Measurements from ENCODE around the gene TIMP2. TPM values are rescaled to one million over a fixed set of nuclear protein-coding genes. Genes with fewer than 3 reads are reported as not detected.

Gene TIMP2
- polyA plus RNA-seq, 2 of the 4 experiments (the other 2 are of a cell fraction): 68.1 to 166 TPM

DNA sequence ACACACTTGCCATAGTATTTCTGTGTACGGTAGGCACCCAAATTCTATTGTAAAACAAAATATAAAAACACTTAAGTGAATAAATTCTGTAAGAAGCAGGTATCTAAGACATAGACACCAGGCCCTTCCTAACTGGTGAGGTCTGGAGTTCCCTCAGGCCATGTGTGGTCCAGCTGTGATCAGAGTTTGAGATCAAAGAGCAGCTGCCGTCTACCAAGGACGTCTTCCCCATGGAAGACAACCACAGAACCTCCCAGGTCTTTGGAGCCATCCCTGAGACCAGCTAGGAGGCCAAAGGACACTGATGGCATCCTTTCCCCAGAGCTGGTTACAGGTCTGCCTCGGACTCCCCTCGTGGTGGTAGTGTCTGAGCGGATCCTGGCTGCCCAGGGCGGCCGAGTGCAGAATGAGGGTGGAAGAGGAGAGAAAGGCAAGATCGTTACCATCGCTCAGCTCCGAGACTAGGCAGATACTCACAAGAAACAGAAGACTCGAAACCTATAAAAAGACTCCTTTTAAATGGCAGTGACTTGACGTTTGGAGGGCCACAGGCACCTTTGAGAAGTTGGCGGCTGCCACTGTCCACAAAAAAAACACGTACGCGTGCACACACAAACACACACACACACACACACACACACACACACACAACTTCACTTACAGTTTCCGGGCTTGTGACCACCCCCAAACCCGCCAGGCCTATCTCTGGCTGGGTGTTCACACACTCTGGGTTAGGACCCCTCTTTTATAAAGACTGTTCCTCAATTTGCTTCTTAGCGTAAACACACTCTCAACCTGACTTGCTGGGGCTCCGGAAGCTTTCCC, 7.5 kb downstream of the TIMP2 start:
- ATAC-seq: no peak
- CTCF ChIA-PET: interaction anchor here (0.7 to 4.1 kb wide), 7 partner anchors 10 to 165 kb away, joined by 3 to 27 read pairs (median 3); no protein-coding TSS in a partner anchor

DNA sequence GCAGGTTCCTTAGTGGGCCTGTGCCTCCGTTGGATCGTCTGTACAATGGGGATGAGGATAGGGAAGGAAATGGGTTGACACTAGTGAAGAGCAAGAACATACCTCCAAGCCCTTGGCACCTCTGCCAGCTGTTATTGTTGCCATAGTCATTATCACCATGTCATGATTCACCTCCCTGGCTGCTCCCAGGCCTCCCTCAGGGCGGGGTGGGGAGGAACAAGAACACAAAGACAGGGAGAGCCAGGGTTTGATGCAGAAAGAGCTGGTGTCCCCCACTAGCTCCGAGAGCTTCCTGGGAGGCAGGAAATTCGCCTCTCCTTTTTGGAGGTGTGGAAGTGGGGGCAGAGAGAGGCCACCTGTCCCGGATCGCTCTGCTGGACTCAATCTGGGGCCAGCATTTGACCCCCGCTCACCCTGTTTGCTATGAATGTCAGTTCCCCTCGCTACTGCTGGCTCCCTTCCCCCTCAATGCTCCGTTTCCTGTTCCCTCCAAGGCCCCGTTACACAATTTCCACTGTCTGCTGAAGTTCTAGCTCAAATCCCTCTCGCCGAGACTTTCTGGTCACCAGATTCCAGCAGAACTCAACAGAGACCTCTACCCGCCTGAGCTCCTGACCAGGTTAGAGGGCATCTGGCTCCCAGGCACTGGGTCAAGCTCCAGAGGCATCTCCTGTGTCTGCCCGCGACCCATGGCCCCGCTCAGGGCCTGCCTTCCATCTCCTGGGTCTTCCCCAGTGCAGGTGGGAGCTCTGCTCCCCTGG, 9.1 kb downstream of the TIMP2 start:
- ChIA-PET POLR2A (no interaction called here), CTCF (interaction anchor here (1.2 to 4.1 kb wide), 8 partner anchors 12 to 77 kb away, joined by 3 to 27 read pairs (median 5); no protein-coding TSS in a partner anchor)
- Histone ChIP-seq H3K9me3 (no peaks in the 10 kb centered on the region), H3K4me3 (0 out of 3 replicates have a peak overlapping the region, but pooled peaks have one; percentile 16), H3K4me2 (peak overlapping the region; percentile 70), H3K4me1 (peaks cover 49% of the 10 kb centered on the region), H3K27ac (peak overlapping the region; percentile 73 to 77)
- DNase-seq (ENCODE audit: low read depth in 1 of 2, low spot score in 1 of 2) (peak; percentile 50 to 74), ATAC-seq (peak; percentile 66 to 72), FAIRE-seq (no peak)
- WGBS (ENCODE audit: missing lambda C conversion rate): 73% methylated on average over 17 of the region's 17 CpGs
- TF ChIP-seq TP53 (CRISPR knock-in tag; IDR thresholded peaks at IDR 0.05): no peak
- TF ChIP-seq NPAS2 (CRISPR knock-in tag; IDR thresholded peaks at IDR 0.05; ENCODE audit: borderline replicate concordance): no peak
- TF ChIP-seq, protein P1, sequence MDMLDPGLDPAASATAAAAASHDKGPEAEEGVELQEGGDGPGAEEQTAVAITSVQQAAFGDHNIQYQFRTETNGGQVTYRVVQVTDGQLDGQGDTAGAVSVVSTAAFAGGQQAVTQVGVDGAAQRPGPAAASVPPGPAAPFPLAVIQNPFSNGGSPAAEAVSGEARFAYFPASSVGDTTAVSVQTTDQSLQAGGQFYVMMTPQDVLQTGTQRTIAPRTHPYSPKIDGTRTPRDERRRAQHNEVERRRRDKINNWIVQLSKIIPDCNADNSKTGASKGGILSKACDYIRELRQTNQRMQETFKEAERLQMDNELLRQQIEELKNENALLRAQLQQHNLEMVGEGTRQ (IDR thresholded peaks at IDR 0.05): no peak
- TF ChIP-seq RARB (CRISPR knock-in tag; IDR thresholded peaks at IDR 0.05): no peak
- TF ChIP-seq CBX8 (IDR thresholded peaks at IDR 0.05): no peak
- TF ChIP-seq, protein P2, sequence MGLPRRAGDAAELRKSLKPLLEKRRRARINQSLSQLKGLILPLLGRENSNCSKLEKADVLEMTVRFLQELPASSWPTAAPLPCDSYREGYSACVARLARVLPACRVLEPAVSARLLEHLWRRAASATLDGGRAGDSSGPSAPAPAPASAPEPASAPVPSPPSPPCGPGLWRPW (IDR thresholded peaks at IDR 0.05): no peak
- TF ChIP-seq ESRRA (IDR thresholded peaks at IDR 0.05; ENCODE audit: borderline replicate concordance, low read length): no peak
- TF ChIP-seq, protein P3, sequence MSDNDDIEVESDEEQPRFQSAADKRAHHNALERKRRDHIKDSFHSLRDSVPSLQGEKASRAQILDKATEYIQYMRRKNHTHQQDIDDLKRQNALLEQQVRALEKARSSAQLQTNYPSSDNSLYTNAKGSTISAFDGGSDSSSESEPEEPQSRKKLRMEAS (IDR thresholded peaks at IDR 0.05): 0 out of 2 replicates have a peak, but pooled peaks have one; percentile 27
- no peak for TF ChIP-seq ZFP36 (IDR thresholded peaks at IDR 0.05; ENCODE audit: borderline replicate concordance, partially characterized antibody)
- no peak for TF ChIP-seq KDM5A (IDR thresholded peaks at IDR 0.05)
- no peak for TF ChIP-seq E2F6 (IDR thresholded peaks at IDR 0.05; ENCODE audit: borderline replicate concordance, low read depth)
- TF ChIP-seq NFE2L2 (conservative IDR thresholded peaks at IDR 0.05; ENCODE audit: low read length): no peak
- no peak for TF ChIP-seq ZNF302 (CRISPR knock-in tag; IDR thresholded peaks at IDR 0.05)
- TF ChIP-seq RAD21 (conservative IDR thresholded peaks at IDR 0.05 in 1 of 2, IDR thresholded peaks at IDR 0.05 in 1 of 2): no peak
- no peak for TF ChIP-seq HOXB5 (CRISPR knock-in tag; IDR thresholded peaks at IDR 0.05)
- TF ChIP-seq MYC (IDR thresholded peaks at IDR 0.05; ENCODE audit: borderline replicate concordance, low read length): no peak

More for the DNA sequence above, 7.5 kb downstream of the TIMP2 start:
- no peak for FAIRE-seq
- POLR2A ChIA-PET: no interaction called here
- TF ChIP-seq TP53 (CRISPR knock-in tag; IDR thresholded peaks at IDR 0.05) (no peak), SMC3 (IDR thresholded peaks at IDR 0.05) (no peak), FOSB (CRISPR knock-in tag; IDR thresholded peaks at IDR 0.05) (no peak), HOXA7 (CRISPR knock-in tag; IDR thresholded peaks at IDR 0.05) (no peak), ZFP36 (IDR thresholded peaks at IDR 0.05; ENCODE audit: borderline replicate concordance, partially characterized antibody) (no peak), FOSL2 (IDR thresholded peaks at IDR 0.05) (no peak), FOSL2 (CRISPR knock-in tag; IDR thresholded peaks at IDR 0.05) (no peak), RARB (CRISPR knock-in tag; IDR thresholded peaks at IDR 0.05) (no peak), CBX2 (IDR thresholded peaks at IDR 0.05; ENCODE audit: borderline replicate concordance, low read depth) (no peak), POLR2A (IDR thresholded peaks at IDR 0.05; ENCODE audit: low read length) (no peak), CHD4 (IDR thresholded peaks at IDR 0.05; ENCODE audit: borderline replicate concordance) (no peak), NFE2L2 (conservative IDR thresholded peaks at IDR 0.05; ENCODE audit: low read length) (no peak), SREBF2 (IDR thresholded peaks at IDR 0.05) (no peak)
- TF ChIP-seq, protein P4, sequence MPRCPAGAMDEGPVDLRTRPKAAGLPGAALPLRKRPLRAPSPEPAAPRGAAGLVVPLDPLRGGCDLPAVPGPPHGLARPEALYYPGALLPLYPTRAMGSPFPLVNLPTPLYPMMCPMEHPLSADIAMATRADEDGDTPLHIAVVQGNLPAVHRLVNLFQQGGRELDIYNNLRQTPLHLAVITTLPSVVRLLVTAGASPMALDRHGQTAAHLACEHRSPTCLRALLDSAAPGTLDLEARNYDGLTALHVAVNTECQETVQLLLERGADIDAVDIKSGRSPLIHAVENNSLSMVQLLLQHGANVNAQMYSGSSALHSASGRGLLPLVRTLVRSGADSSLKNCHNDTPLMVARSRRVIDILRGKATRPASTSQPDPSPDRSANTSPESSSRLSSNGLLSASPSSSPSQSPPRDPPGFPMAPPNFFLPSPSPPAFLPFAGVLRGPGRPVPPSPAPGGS (IDR thresholded peaks at IDR 0.05): no peak
- TF ChIP-seq, protein P5, sequence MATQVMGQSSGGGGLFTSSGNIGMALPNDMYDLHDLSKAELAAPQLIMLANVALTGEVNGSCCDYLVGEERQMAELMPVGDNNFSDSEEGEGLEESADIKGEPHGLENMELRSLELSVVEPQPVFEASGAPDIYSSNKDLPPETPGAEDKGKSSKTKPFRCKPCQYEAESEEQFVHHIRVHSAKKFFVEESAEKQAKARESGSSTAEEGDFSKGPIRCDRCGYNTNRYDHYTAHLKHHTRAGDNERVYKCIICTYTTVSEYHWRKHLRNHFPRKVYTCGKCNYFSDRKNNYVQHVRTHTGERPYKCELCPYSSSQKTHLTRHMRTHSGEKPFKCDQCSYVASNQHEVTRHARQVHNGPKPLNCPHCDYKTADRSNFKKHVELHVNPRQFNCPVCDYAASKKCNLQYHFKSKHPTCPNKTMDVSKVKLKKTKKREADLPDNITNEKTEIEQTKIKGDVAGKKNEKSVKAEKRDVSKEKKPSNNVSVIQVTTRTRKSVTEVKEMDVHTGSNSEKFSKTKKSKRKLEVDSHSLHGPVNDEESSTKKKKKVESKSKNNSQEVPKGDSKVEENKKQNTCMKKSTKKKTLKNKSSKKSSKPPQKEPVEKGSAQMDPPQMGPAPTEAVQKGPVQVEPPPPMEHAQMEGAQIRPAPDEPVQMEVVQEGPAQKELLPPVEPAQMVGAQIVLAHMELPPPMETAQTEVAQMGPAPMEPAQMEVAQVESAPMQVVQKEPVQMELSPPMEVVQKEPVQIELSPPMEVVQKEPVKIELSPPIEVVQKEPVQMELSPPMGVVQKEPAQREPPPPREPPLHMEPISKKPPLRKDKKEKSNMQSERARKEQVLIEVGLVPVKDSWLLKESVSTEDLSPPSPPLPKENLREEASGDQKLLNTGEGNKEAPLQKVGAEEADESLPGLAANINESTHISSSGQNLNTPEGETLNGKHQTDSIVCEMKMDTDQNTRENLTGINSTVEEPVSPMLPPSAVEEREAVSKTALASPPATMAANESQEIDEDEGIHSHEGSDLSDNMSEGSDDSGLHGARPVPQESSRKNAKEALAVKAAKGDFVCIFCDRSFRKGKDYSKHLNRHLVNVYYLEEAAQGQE (IDR thresholded peaks at IDR 0.05): no peak
- TF ChIP-seq, protein P1 (IDR thresholded peaks at IDR 0.05): no peak
- Histone ChIP-seq H3K9me3 (no peaks in the 10 kb centered on the region), H3K4me2 (no peak overlapping the region), H3K4me1 (peaks cover 61% of the 10 kb centered on the region), H3K4me3 (no peak overlapping the region), H3K27ac (peak overlapping the region; percentile 24 to 32; a peak in 3 of 6 replicates)
- no peak for DNase-seq (ENCODE audit: low read depth in 1 of 2, low spot score in 1 of 2)
- WGBS (ENCODE audit: missing lambda C conversion rate): 90% methylated on average over 21 of the region's 21 CpGs
